ENCODE data around the gene ANAPC15. TPM values are rescaled to one million over a fixed set of nuclear protein-coding genes. Genes with fewer than 3 reads are reported as not detected.
A peak's percentile ranks its signal among the peaks of the same experiment; 100 is the strongest.
"Not testable (repeated sequence)": the region's sequence is repeated elsewhere in the genome, so short reads cannot be mapped to it uniquely, and the experiment has no call there.

The ANAPC15 gene
- 38.1 and 42.7 TPM in 2 replicates for total RNA-seq (2014; rRNA removed; shearing (Covaris generic))

DNA sequence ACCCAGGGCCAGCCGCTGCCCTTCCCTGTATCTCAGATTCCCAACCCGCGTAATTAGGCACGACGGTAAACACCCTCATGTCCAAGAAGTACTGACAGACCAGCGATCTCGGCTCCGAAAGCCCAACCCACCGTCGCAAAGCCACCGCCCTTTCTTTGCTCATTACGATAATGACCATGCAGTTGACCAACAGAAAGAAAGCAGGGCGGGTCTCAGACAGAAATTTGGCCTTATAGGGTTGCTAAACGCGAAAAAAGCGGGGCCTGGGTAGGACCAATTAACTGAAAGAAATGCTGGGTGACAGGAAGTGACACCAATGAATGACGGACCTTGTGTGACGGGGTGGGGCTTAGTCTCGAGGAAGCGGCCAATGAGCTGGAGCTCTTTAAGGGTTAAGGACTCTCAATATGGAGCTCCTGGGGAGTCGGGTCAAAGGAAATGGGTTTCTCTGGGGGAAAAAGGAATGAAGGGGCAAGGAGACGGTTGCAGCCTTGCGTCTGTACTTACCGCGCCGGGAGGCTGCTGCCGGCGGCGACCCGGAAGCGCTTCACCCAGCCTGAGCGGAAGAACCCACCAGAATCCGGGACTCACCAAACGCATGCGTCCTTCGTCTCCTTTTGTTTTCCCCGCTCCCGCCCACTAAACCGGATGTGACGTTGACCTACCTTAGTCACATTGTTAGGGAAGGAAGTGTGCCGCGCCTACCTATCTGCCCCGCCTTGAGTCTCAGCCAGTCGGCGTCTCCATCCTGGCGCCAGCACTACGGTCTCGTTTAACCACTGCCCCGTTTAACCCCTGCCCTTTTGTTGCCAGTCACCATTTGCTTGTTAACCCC is at the start of gene ANAPC15:
TSS of gene ANAPC15 (minus strand) at position 553 of the 835 bp plus-strand sequence. CDS start 1,419 bp downstream, outside the sequence.
- Histone ChIP-seq H3K9me3 (replicated peaks) (no peaks in the 10 kb centered on the region), H3K4me3 (peak within 1 kb of the TSS; percentile 75), H3K27ac (peak within 1 kb of the TSS; percentile 99), H3K27me3 (no peaks in the 10 kb centered on the region), H3K4me1 (peaks cover 5% of the 10 kb centered on the region), H3K36me3 (no peaks in the 10 kb centered on the region)
- peak; percentile 98 to 99 for DNase-seq

DNA sequence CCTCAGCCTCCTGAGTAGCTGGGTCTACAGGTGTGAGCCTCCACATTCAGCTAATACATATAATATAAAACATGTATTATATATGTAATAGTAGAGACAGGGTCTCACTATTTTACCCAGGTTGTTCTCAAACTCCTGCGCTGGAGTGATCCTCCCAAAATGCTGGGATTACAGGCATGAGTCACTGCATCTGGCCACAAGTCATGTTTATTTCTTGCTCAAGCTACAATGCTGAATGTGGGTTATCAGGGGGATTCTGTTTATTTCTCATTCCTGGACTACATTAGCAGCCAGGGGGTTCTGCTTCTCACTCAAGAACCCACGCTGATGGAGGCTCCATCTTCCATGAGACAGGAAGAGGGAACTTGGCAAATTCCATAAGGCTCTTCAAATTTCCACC is 47.8 kb upstream of the ANAPC15 start:
- no peaks in the 10 kb centered on the region for H3K9me3 ChIP-seq (replicated peaks)
- no peak for DNase-seq
- H3K4me3 ChIP-seq = no peak overlapping the region
- H3K36me3 ChIP-seq = no peaks in the 10 kb centered on the region
- H3K27ac ChIP-seq = no peak overlapping the region
- H3K4me1 ChIP-seq = no peaks in the 10 kb centered on the region
- H3K27me3 ChIP-seq = no peaks in the 10 kb centered on the region

DNA sequence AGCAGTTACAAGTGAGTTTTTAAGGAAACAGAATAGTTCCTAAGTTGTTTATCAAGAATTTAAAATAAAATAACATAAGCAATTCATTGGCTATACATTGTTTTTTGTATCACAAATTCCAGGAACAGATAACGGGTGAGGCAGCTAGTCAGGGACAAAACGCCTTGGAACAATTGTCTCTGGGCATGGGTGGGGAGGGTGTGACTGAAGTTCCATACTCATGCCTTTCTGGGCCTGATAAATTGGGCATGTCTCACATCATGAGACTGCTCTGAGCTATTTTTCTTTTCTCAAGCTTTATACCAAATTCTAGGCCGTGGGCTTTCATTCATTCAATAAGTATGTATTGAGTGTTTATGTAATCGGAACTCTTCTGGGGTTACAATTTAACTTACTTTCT is 44.6 kb upstream of the ANAPC15 start:
- Histone ChIP-seq H3K4me1 (no peaks in the 10 kb centered on the region), H3K27ac (no peak overlapping the region), H3K36me3 (no peaks in the 10 kb centered on the region), H3K4me3 (no peak overlapping the region), H3K27me3 (no peaks in the 10 kb centered on the region), H3K9me3 (replicated peaks) (no peaks in the 10 kb centered on the region)
- no peak for DNase-seq

DNA sequence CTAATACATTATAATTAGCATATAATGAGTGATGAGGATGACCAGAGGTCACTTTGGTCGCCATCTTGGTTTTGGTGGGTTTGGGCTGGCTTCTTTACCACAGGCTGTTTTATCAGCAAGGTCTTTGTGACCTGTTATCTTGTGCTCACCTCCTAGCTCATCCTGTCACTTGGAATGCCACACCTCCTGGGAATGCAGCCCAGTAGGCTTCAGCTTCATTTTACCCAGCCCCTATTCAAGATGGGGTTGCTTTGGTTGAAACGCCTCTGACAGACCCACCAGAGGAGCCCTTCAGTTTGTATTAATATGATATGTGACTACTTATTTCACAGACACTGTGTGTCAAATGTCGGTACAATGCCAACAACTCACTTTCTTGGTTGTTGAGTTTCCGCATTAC is 43.3 kb upstream of the ANAPC15 start:
- no peak overlapping the region for H3K4me3 ChIP-seq
- no peak overlapping the region for H3K27ac ChIP-seq
- H3K27me3 ChIP-seq = no peaks in the 10 kb centered on the region
- H3K9me3 ChIP-seq (replicated peaks) = no peaks in the 10 kb centered on the region
- H3K4me1 ChIP-seq = no peaks in the 10 kb centered on the region
- no peak for DNase-seq
- H3K36me3 ChIP-seq = no peaks in the 10 kb centered on the region

DNA sequence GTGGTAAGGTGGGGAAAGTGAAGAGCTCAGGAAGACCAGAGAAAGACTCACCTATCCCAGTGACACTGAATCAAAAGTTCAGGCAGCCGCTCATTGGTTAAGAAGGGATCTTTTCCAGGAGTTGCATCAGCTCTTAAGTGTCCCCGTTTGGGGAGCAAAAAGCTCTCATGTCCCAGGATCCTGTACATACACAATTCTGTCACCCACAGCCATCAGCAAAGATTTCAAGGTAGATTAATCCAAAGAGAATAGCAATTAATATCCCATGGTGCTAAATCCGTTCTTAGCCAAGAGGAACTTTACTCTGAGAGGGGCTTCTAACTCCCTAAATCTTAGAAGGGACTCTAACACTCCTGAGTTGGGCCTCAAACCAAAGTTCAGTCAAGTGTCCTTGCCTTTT is 42.3 kb upstream of the ANAPC15 start:
- no peak overlapping the region for H3K27ac ChIP-seq
- no peaks in the 10 kb centered on the region for H3K9me3 ChIP-seq (replicated peaks)
- no peak for DNase-seq
- no peak overlapping the region for H3K4me3 ChIP-seq
- H3K36me3 ChIP-seq = no peaks in the 10 kb centered on the region
- no peaks in the 10 kb centered on the region for H3K4me1 ChIP-seq
- no peaks in the 10 kb centered on the region for H3K27me3 ChIP-seq

DNA sequence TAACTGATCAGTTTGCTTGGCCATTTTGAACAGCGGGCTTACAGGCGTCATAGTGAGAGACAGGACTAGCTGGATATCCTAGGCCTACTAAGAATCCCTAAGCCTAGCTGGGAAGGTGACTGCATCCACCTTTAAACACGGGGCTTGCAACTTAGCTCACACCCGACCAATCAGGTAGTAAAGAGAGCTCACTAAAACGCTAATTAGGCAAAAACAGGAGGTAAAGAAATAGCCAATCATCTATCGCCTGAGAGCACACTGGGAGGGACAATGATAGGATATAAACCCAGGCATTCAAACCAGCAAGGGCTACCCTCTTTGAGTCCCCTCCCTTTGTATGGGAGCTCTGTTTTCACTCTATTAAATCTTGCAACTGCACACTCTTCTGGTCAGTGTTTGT is 41.4 kb upstream of the ANAPC15 start:
- not testable (repeated sequence) for H3K27ac ChIP-seq; DNase-seq; H3K27me3 ChIP-seq; H3K9me3 ChIP-seq (replicated peaks); H3K36me3 ChIP-seq; H3K4me3 ChIP-seq; H3K4me1 ChIP-seq

DNA sequence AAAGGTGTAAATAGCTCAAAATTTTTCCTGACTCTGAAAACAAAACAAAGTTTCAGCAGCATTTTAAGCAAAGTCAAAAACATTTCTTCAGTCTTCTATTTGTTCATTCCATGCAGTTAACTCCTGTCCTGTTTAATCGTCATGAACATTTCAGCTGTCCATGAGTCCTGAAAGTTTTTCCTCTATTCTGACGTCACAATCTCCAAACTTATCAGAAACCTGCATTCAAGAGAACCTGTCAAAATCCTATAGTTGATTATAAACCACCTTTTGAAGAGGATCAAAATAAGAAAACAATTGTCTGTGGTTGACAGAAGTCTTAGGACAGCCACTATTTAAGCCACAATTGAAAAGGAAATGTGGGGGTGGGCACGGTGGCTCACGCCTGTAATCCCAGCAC is 38.4 kb upstream of the ANAPC15 start:
- no peak for DNase-seq
- Histone ChIP-seq H3K9me3 (replicated peaks) (no peaks in the 10 kb centered on the region), H3K27ac (no peak overlapping the region), H3K27me3 (no peaks in the 10 kb centered on the region), H3K4me3 (no peak overlapping the region), H3K36me3 (no peaks in the 10 kb centered on the region), H3K4me1 (no peaks in the 10 kb centered on the region)

DNA sequence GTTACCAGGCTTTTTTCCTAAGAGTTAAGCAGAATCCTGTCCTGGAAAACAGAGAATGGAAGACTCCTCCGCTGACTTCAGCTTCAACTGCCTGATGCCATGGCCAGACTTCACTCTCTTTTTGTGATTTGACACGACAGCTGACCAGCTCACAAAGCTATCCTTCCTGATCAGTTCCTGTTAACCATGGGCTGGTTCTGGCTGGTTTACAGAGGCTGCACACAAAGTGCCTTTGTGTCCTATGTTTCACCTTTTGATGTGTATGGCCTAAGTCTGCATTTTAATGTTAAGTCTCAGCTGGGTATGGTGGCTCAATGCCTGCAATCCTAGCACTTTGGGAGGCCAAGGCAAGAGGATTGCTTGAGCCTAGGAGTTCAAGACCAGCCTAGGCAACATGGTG is 34.1 kb upstream of the ANAPC15 start:
- Histone ChIP-seq H3K27me3 (no peaks in the 10 kb centered on the region), H3K4me1 (no peaks in the 10 kb centered on the region), H3K36me3 (no peaks in the 10 kb centered on the region), H3K27ac (no peak overlapping the region), H3K4me3 (no peak overlapping the region), H3K9me3 (replicated peaks) (no peaks in the 10 kb centered on the region)
- DNase-seq = peak; percentile 40 to 61

DNA sequence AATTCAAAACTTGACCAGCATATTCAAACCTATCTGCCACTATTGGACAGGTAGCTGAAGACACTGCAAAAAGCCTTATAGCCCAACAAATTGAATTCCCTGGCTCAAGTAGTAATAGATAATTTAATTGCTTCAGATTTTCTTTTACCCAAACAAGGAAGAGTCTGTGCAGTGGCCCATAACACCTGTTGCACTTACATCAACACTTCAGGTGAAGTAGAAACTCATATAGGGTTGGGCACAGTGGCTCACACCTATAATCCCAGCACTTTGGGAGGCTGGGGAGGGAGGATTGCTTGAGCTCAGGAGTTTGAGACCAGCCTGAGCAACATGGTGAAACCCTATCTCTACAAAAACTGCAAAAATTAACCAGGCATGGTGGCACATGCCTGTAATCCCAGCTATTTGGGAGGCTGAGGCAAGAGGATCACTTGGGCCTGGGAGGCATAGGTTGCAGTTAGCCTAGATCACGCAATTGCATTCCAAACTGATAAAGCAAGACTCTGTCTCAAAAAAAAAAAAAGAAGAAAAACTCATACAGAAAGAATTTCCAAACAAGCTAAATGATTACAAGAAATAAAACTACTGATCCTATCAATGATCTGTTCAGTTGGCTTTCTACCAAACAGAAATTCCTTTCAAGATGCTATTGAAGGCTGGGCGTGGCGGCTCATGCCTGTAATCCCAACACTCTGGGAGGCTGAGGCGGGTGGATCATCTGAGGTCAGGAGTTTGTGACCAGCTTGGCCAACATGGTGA is 32.5 kb upstream of the ANAPC15 start:
- no peaks in the 10 kb centered on the region for H3K27me3 ChIP-seq
- no peaks in the 10 kb centered on the region for H3K4me1 ChIP-seq
- no peak for DNase-seq
- no peak overlapping the region for H3K27ac ChIP-seq
- no peaks in the 10 kb centered on the region for H3K9me3 ChIP-seq (replicated peaks)
- no peak overlapping the region for H3K4me3 ChIP-seq
- no peaks in the 10 kb centered on the region for H3K36me3 ChIP-seq

DNA sequence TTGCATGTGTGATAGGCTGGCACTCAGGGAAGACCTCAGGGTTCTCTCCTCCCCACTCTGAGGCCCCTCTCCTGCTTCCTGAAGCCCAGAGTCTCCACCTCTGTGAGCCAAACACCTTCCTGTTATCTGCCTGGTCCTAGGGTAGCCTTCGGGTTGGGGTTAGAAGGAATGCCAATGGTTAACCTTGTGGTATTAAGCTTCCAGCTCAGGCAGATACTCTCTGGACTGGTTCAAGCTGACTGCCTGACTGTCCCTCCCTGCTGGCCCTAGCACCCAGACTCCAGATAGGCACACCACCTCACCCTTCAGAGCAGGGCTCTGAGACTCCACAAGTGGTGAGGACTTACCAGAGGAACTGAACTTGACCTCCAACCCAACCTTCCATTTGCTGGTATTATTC is 30.0 kb upstream of the ANAPC15 start:
- not testable (repeated sequence) for H3K4me3 ChIP-seq; H3K36me3 ChIP-seq; H3K27me3 ChIP-seq; DNase-seq; H3K9me3 ChIP-seq (replicated peaks); H3K27ac ChIP-seq; H3K4me1 ChIP-seq

DNA sequence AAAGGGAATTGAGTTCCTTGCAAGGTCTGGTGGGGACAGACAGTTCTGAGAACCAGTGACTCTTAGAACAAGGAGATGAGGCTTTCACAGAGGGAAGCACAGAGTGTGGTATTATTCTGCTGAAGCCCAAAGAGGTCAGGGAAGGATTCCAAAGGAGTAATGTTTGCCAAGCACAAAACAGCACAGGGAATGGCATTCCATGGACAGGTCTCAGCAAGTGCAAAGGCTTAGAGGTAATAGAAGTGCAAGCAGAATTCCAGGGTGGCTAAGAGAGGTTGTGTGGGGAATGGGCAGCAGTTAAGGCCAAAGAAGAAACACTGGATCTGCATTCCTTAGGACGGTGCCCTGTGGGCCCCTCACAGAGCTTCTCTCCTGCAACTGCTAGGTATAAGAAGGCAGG is 29.6 kb upstream of the ANAPC15 start:
- H3K4me1 ChIP-seq; H3K36me3 ChIP-seq; DNase-seq; H3K27me3 ChIP-seq; H3K9me3 ChIP-seq (replicated peaks); H3K27ac ChIP-seq; H3K4me3 ChIP-seq: not testable (repeated sequence)

DNA sequence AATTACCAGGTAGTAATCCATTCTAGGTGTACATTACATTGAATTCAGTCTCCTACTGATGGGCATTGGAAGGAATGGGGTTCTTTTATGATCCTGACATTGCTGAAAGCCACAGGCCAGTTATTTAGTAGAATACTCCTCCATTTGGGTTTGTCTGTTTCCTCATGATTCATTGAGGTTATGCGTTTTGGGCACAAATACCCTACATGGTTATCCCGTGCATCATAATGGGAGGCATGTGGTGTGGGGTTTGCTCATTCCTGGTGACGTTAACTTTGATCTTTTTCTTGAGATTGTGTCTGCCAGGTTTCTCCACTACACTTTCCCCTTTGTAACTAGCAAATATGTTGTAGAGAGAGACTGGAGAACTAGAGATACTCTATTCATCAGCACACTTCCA is 28.6 kb upstream of the ANAPC15 start:
- H3K36me3 ChIP-seq = no peaks in the 10 kb centered on the region
- no peaks in the 10 kb centered on the region for H3K27me3 ChIP-seq
- DNase-seq = no peak
- H3K27ac ChIP-seq = no peak overlapping the region
- H3K4me1 ChIP-seq = no peaks in the 10 kb centered on the region
- H3K9me3 ChIP-seq (replicated peaks) = no peaks in the 10 kb centered on the region
- H3K4me3 ChIP-seq = no peak overlapping the region

DNA sequence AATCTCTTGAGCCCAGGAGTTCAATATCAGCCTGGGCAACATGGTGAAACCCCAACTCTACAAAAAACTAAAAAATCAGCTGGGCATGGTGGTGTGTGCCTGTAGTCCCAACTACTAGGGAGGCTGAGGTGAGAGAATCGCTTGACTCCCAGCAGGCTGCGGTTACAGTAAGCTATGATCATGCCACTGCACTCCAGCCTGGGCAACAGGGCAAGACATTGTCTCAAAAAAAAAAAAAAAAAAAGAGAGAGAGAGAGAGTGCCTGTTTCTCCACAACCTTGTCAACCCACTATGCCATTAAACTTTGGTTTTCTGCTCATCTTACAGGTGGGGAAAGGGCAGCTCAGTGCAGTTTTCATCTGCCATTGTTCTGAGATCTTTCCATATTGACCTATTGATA is 28.2 kb upstream of the ANAPC15 start:
- Histone ChIP-seq H3K27me3 (no peaks in the 10 kb centered on the region), H3K4me3 (no peak overlapping the region), H3K36me3 (no peaks in the 10 kb centered on the region), H3K4me1 (no peaks in the 10 kb centered on the region), H3K9me3 (replicated peaks) (no peaks in the 10 kb centered on the region), H3K27ac (no peak overlapping the region)
- DNase-seq = no peak

DNA sequence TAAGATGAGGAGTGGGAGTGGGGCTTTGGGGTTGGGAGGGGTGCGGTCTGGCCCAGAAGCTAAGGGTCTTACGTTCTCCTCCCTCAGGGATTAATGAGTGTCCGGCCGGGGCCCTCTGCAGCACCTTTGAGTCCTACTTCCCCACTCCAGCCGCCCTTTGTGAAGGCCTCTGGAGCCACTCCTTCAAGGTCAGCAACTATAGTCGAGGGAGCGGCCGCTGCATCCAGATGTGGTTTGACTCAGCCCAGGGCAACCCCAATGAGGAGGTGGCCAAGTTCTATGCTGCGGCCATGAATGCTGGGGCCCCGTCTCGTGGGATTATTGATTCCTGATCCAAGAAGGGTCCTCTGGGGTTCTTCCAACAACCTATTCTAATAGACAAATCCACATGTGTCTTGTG is 27.0 kb upstream of the ANAPC15 start:
- H3K4me1 ChIP-seq = no peaks in the 10 kb centered on the region
- no peaks in the 10 kb centered on the region for H3K27me3 ChIP-seq
- no peaks in the 10 kb centered on the region for H3K36me3 ChIP-seq
- no peaks in the 10 kb centered on the region for H3K9me3 ChIP-seq (replicated peaks)
- no peak overlapping the region for H3K4me3 ChIP-seq
- no peak for DNase-seq
- no peak overlapping the region for H3K27ac ChIP-seq

DNA sequence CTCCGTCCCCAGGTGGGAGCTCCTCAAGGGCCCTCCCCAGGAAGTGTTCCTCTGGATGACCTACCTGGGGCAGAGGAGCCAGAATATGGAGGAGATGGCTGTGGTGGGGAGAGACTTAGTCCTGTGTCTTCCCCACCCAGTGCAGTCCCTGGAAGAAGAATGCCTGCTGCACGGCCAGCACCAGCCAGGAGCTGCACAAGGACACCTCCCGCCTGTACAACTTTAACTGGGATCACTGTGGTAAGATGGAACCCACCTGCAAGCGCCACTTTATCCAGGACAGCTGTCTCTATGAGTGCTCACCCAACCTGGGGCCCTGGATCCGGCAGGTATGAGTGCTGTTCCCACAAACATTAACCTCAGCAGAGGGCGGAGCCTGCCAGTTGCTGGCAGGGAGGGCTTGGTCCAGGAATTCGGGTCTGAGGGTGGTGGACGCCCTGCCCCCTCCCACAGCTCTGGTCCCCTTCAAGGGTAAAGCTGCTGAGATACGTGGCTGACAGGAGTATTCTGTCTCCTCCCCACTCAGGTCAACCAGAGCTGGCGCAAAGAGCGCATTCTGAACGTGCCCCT is 26.4 kb upstream of the ANAPC15 start:
- Histone ChIP-seq H3K27ac (no peak overlapping the region), H3K27me3 (no peaks in the 10 kb centered on the region), H3K4me1 (no peaks in the 10 kb centered on the region), H3K9me3 (replicated peaks) (no peaks in the 10 kb centered on the region), H3K4me3 (no peak overlapping the region), H3K36me3 (no peaks in the 10 kb centered on the region)
- no peak for DNase-seq

Measured in SJCRH30 (cell line).